ENCODE measurements around the gene MRPS10.
A peak's percentile ranks its signal among the peaks of the same experiment; 100 is the strongest.
"Not testable (repeated sequence)": the region's sequence is repeated elsewhere in the genome, so short reads cannot be mapped to it uniquely, and the experiment has no call there.

Gene MRPS10

DNA sequence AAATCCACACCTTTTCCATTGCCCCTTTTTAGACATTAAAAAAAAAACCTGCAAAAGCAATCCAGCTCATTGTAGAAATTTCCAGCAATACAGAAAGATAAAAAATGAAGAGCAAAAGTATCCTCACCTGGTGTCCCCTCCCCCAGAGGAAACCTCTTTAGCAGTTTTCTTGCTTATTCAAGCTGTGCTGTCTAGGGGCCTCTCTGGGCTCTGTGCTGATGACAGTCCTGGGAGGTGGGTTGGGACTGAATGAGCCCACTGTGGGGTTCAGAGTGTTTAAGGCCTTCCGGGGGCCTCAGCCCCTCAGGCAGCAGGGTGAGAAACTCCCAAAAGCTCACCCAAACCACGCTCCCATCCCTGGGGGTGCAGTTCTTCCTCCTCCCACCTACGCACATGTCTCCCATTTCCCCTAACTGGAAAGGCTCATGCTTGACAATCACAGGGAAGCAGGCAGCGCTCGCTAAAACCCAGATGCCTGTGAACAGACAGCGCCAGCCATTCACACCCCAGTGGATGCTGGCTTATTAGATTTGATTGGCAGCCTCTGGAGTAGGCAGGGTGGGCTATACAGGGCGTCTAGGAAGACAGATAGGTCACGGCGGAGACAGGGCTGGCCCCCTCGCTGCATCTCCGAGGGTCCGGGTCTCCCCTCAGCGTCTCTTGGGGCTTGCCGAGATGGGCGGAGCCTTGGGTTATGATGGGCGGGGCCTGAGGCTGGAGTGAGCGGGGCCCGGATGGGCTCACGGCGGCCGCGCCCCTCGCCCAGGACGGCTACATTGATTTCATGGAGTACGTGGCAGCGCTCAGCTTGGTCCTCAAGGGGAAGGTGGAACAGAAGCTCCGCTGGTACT is 39.9 kb downstream of the MRPS10 start:
- no peak for DNase-seq (ENCODE audit: low read depth in 2 of 2)

- DNase-seq (ENCODE audit: low read depth in 2 of 2), result no peak
Observed at GRCh38 chr6:42176981-42177380, 40.7 kb downstream of the MRPS10 start.

GRCh38 chr6:42175860-42176259 is 41.8 kb downstream of the MRPS10 start:
- DNase-seq (ENCODE audit: low read depth in 2 of 2), result no peak

DNA sequence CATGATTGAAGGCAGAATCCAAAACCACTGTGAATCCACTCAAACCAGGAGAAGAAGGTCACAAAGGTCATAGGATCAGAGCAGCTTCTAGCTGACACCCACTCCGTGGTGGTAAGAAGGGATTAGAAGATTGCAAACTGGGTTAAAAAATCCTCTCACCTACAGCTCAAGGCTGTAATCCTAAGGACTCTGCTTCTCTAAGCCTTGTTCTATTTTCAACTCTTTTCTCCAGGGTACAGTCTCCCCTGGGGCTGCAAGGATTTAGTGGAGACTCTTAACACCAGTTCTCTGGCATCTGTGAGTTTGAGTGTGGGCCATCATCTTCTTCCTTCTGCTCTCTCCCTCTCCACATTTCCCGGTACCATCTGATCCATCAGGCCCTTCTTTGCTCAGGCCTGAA is 44.6 kb downstream of the MRPS10 start, which contains the start of gene GUCA1A:
Gene GUCA1A, plus strand, starts transcription at position 264 of the 400 bp plus-strand sequence. CDS start 250 bp downstream, outside the sequence.
- DNase-seq (ENCODE audit: low read depth in 2 of 2), result no peak

- DNase-seq (ENCODE audit: low read depth in 2 of 2), result no peak
Observed at GRCh38 chr6:42171813-42172581, 45.7 kb downstream of the MRPS10 start.

GRCh38 chr6:42169780-42170179 is 47.9 kb downstream of the MRPS10 start:
- DNase-seq (ENCODE audit: low read depth in 2 of 2), result not testable (repeated sequence)

GRCh38 chr6:42168650-42169049 is 49.0 kb downstream of the MRPS10 start:
- no peak for DNase-seq (ENCODE audit: low read depth in 2 of 2)

GRCh38 chr6:42166444-42167141 is 51.1 kb downstream of the MRPS10 start:
- peak; percentile 58 to 82 for DNase-seq (ENCODE audit: low read depth in 2 of 2)

DNA sequence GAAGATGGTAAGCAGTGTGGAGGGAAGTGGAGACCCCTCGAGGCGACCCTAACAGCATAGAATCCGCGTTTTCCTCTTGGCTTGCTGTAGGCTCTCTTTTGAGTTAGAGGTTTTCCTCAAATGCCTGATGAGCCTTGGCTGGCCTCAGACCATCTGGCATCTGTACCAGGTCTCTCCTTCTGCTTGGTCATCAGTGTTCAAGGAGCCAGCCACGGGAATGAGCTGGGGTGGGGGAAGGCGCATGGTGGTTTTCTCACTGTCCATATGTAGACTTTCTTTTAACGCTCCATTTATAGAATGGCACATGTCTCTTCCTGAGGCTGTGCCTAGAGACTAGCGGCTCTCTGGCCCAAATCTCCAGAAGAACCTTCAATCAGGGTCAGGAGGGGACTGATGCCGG is 52.6 kb downstream of the MRPS10 start:
- DNase-seq (ENCODE audit: low read depth in 2 of 2), result no peak

GRCh38 chr6:42163981-42164380 is 53.7 kb downstream of the MRPS10 start:
- no peak for DNase-seq (ENCODE audit: low read depth in 2 of 2)

DNA sequence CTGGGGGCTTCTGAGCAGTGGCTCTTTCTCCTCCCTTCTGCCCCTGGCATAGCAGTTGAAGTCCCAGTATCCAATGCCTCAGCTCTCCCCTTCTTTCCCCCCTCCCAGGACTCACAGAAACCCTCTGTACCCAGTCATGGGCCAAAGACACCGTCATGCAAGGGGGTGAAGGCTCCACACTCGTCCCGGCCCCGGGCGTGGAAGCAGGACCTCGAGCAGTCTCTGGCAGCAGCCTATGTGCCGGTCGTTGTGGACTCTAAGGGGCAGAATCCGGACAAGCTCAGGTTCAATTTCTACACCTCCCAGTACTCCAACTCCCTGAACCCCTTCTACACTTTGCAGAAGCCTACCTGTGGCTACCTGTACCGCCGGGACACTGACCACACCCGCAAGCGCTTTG is 54.8 kb downstream of the MRPS10 start:
- no peak for DNase-seq (ENCODE audit: low read depth in 2 of 2)

- DNase-seq (ENCODE audit: low read depth in 2 of 2), result no peak
Observed at GRCh38 chr6:42162384-42162783, 55.3 kb downstream of the MRPS10 start.

- no peak for DNase-seq (ENCODE audit: low read depth in 2 of 2)
Observed at GRCh38 chr6:42159431-42160024, 58.1 kb downstream of the MRPS10 start.

GRCh38 chr6:42158631-42159030 is 59.0 kb downstream of the MRPS10 start:
- no peak for DNase-seq (ENCODE audit: low read depth in 2 of 2)

GRCh38 chr6:42158011-42158410 is 59.6 kb downstream of the MRPS10 start:
- DNase-seq (ENCODE audit: low read depth in 2 of 2), result no peak
